IMR-90 (cell line): ENCODE measurements around the gene HSPB9. TPM values are rescaled to one million over a fixed set of nuclear protein-coding genes. Genes with fewer than 3 reads are reported as not detected.

Source experiments
- ATAC-seq: fragments of 200-7000 bp; cut with Tn5 transposase; 2 replicates; pipeline ENCODE4 v1.9.1; 2020; ENCODE audit warnings: low read depth, mild to moderate bottlenecking, moderate library complexity
- BruUV-seq: library from RNA; stranded (reverse); fragments of 400-500 nt; replicated peaks from 2 replicates; lab custom pipeline; 2021; lab: Mats Ljungman, UMichigan
- CTCF ChIA-PET: fragments of 300-600 bp; formaldehyde crosslinking; extraction: SDS; loops from one replicate; lab custom pipeline; 2021; ENCODE audit warnings: antibody characterized with exemption; lab: Yijun Ruan, JAX
- POLR2A ChIA-PET: fragments of 300-600 bp; sonication (Branson Sonifier 250); formaldehyde crosslinking; loops from one replicate; lab custom pipeline; 2022; ENCODE audit warnings: antibody characterized with exemption; ENCODE audit not compliant: unreplicated experiment; lab: Charles Lee
- DNase-seq: peaks from one replicate; pipeline ENCODE4 v3.0.0; 2013
- H2AFZ ChIP-seq: replicated peaks from 2 replicates; pipeline ENCODE3; 2013; ENCODE audit warnings: low read length, mild to moderate bottlenecking; ENCODE audit not compliant: poor library complexity
- H2AK5ac ChIP-seq: 2 replicates; pipeline ENCODE4 v1.6.1; 2013; ENCODE audit warnings: low read depth, low read length, inconsistent platforms
- H2AK9ac ChIP-seq: replicated peaks from 2 replicates; pipeline ENCODE3; 2013; ENCODE audit warnings: mild to moderate bottlenecking, low read depth, low read length, moderate library complexity; ENCODE audit not compliant: poor library complexity
- H2BK120ac ChIP-seq: 2 replicates; pipeline ENCODE4 v1.6.1; 2013; ENCODE audit warnings: low read depth, low read length, inconsistent platforms
- H2BK15ac ChIP-seq: 3 replicates; pipeline ENCODE4 v1.6.1; 2013; ENCODE audit warnings: low read depth, low read length, inconsistent platforms
- H2BK20ac ChIP-seq: 2 replicates; pipeline ENCODE4 v1.6.1; 2013; ENCODE audit warnings: low read depth, mild to moderate bottlenecking, inconsistent platforms, low read length, moderate library complexity
- H2BK5ac ChIP-seq: 2 replicates; pipeline ENCODE4 v1.6.1; 2013; ENCODE audit warnings: mild to moderate bottlenecking, low read depth, low read length, inconsistent platforms; ENCODE audit not compliant: poor library complexity, severe bottlenecking
- H3K14ac ChIP-seq: replicated peaks from 2 replicates; pipeline ENCODE4 v1.6.1; 2013; ENCODE audit warnings: low read depth, low read length, inconsistent platforms
- H3K18ac ChIP-seq: 2 replicates; pipeline ENCODE4 v1.6.1; 2013; ENCODE audit warnings: low read depth, low read length, control low read depth
- H3K23ac ChIP-seq: 2 replicates; pipeline ENCODE4 v1.6.1; 2013; ENCODE audit warnings: low read depth, low read length, inconsistent platforms
- H3K27ac ChIP-seq: 2 replicates; pipeline ENCODE4 v1.5.1; 2013; ENCODE audit warnings: mild to moderate bottlenecking, control low read depth, low read length; ENCODE audit not compliant: insufficient read depth
- H3K27me3 ChIP-seq: 2 replicates; pipeline ENCODE4 v1.6.1; 2013; ENCODE audit warnings: low read length; ENCODE audit not compliant: control insufficient read depth, insufficient read depth
- H3K36me3 ChIP-seq: 2 replicates; pipeline ENCODE4 v1.6.1; 2013; ENCODE audit warnings: low read length, mixed read lengths; ENCODE audit not compliant: control insufficient read depth, insufficient read depth
- H3K4ac ChIP-seq: 2 replicates; pipeline ENCODE4 v1.6.1; 2013; ENCODE audit warnings: low read depth, low read length, inconsistent platforms
- H3K4me1 ChIP-seq: 2 replicates; pipeline ENCODE4 v1.6.1; 2013; ENCODE audit warnings: low read length, mixed read lengths; ENCODE audit not compliant: control insufficient read depth, insufficient read depth
- H3K4me2 ChIP-seq: 2 replicates; pipeline ENCODE4 v1.6.1; 2013; ENCODE audit warnings: low read depth, mild to moderate bottlenecking, control low read depth, low read length, moderate library complexity
- H3K4me3 ChIP-seq: 2 replicates; pipeline ENCODE4 v1.5.1; 2013; ENCODE audit warnings: low read depth, mild to moderate bottlenecking, control low read depth, low read length, moderate library complexity; ENCODE audit not compliant: insufficient read depth
- H3K56ac ChIP-seq: 2 replicates; pipeline ENCODE4 v1.6.1; 2013; ENCODE audit warnings: low read length, inconsistent platforms; ENCODE audit not compliant: insufficient read depth; ENCODE audit errors: extremely low read depth
- H3K79me1 ChIP-seq, 2 experiments: 2 replicates each; pipeline ENCODE4 v1.6.1; 2013; ENCODE audit warnings: low read length in 2 of 2, inconsistent platforms in 1 of 2, low read depth in 1 of 2
- H3K9ac ChIP-seq: 2 replicates; pipeline ENCODE4 v1.6.1; 2013; ENCODE audit warnings: low read depth, low read length, control low read depth
- H3K9me1 ChIP-seq: 2 replicates; pipeline ENCODE4 v1.6.1; 2013; ENCODE audit warnings: low read length, inconsistent platforms; ENCODE audit not compliant: insufficient read depth
- H3K9me3 ChIP-seq: 2 replicates; pipeline ENCODE4 v1.6.1; 2013; ENCODE audit warnings: low read length; ENCODE audit not compliant: control insufficient read depth, insufficient read depth
- H4K20me1 ChIP-seq: 2 replicates; pipeline ENCODE4 v1.6.1; 2013; ENCODE audit warnings: low read length, inconsistent platforms; ENCODE audit not compliant: insufficient read depth
- H4K5ac ChIP-seq: 2 replicates; pipeline ENCODE4 v1.6.1; 2013; ENCODE audit warnings: mild to moderate bottlenecking, low read depth, low read length, control low read depth
- H4K8ac ChIP-seq, 2 experiments: 2 replicates each; pipeline ENCODE4 v1.6.1; 2013; ENCODE audit warnings: low read depth in 2 of 2, low read length in 2 of 2, control low read depth in 1 of 2, inconsistent platforms in 1 of 2
- H4K91ac ChIP-seq: 2 replicates; pipeline ENCODE4 v1.6.1; 2013; ENCODE audit warnings: low read depth, low read length, inconsistent platforms; ENCODE audit not compliant: insufficient read depth
- BHLHE40 ChIP-seq: fragments of 150-350 bp; IDR thresholded peaks from 2 replicates; pipeline ENCODE4 v1.6.1; 2016; ENCODE audit warnings: mild to moderate bottlenecking, low read depth, low read length
- CHD1 ChIP-seq: IDR thresholded peaks from 2 replicates; pipeline ENCODE4 v1.6.1; 2012; ENCODE audit warnings: low read depth, low read length, improper control_type of control experiment
- FOS ChIP-seq: fragments of 150-350 bp; IDR thresholded peaks from 2 replicates; pipeline ENCODE4 v1.6.1; 2016; ENCODE audit warnings: low read depth, low read length
- MAFK ChIP-seq: IDR thresholded peaks from 2 replicates; pipeline ENCODE4 v1.6.1; 2012; ENCODE audit warnings: low read depth, low read length, improper control_type of control experiment
- MXI1 ChIP-seq: IDR thresholded peaks from 2 replicates; pipeline ENCODE4 v1.6.1; 2012; ENCODE audit warnings: low read depth, mild to moderate bottlenecking, low read length, moderate library complexity, borderline replicate concordance
- NFE2L2 ChIP-seq: fragments of 150-350 bp; IDR thresholded peaks from 2 replicates; pipeline ENCODE4 v1.6.1; 2016; ENCODE audit warnings: low read depth, mild to moderate bottlenecking, low read length
- POLR2A ChIP-seq: IDR thresholded peaks from 2 replicates; pipeline ENCODE4 v1.6.1; 2012; ENCODE audit warnings: mild to moderate bottlenecking, low read depth, low read length
- RAD21 ChIP-seq: IDR thresholded peaks from 2 replicates; pipeline ENCODE4 v1.6.1; 2012; ENCODE audit warnings: low read length, improper control_type of control experiment
- RCOR1 ChIP-seq: IDR thresholded peaks from 2 replicates; pipeline ENCODE4 v1.6.1; 2012; ENCODE audit warnings: mild to moderate bottlenecking, low read length, improper control_type of control experiment; ENCODE audit not compliant: insufficient replicate concordance
- RFX5 ChIP-seq: IDR thresholded peaks from 2 replicates; pipeline ENCODE4 v1.8.0; 2012; ENCODE audit warnings: low read depth, mild to moderate bottlenecking, low read length, moderate library complexity
- SMC3 ChIP-seq: fragments of 150-350 bp; IDR thresholded peaks from 2 replicates; pipeline ENCODE4 v1.6.1; 2016; ENCODE audit warnings: low read depth, mild to moderate bottlenecking, antibody characterized with exemption, low read length, moderate library complexity
- WGBS, 2 experiments: methylation state at CpG; one replicate each; pipeline versions ENCODE4 v1.1.5 to v1.1.7; 2013; ENCODE audit warnings: missing lambda C conversion rate in 2 of 2; ENCODE audit not compliant: insufficient read length in 1 of 2; ENCODE audit errors: extremely low coverage in 2 of 2; 5-methylcytosine and 5-hydroxymethylcytosine counted together
- dilution Hi-C: fragments of 300-500 bp; cut with HindIII; formaldehyde crosslinking; loops from one replicate; pipeline ENCODE4 v1.14.3; 2018; ENCODE audit warnings: low sequenced_read_pairs; ENCODE audit not compliant: unreplicated experiment
- in situ Hi-C: fragments of 300-500 bp; cut with MboI; formaldehyde crosslinking; loops from 3 replicates; pipeline ENCODE4 v1.14.3; 2019; ENCODE audit warnings: low sequenced_read_pairs, inconsistent platforms, mixed read lengths
- intact Hi-C: fragments of 100-400 bp; cut with micrococcal nuclease; formaldehyde crosslinking; loops from 2 replicates; pipeline ENCODE4 v1.10.0; 2022
- polyA plus RNA-seq, 3 experiments: library from polyadenylated mRNA; depleted of rRNA; stranded (reverse); fragments of >200 nt; gene quantifications; 2 replicates each; pipeline ENCODE4 v1.2.3, GENCODE V29; 2012; ENCODE audit warnings: low replicate concordance in 1 of 3
- total RNA-seq: library from RNA; depleted of rRNA; stranded (reverse); fragments of >200 nt; gene quantifications from 2 replicates; pipeline ENCODE4 v1.2.3, GENCODE V29; 2012
- TF ChIP-seq, protein P1 (sequence below): fragments of 150-350 bp; IDR thresholded peaks from 2 replicates; pipeline ENCODE4 v1.6.1; 2016; ENCODE audit warnings: low read depth, mild to moderate bottlenecking, low read length, moderate library complexity, borderline replicate concordance
- TF ChIP-seq, protein P2 (sequence below): conservative IDR thresholded peaks from 2 replicates; pipeline ENCODE4 v1.5.1; 2012; ENCODE audit warnings: mild to moderate bottlenecking, low read depth, low read length, improper control_type of control experiment
- TF ChIP-seq, protein P3 (sequence below): fragments of 150-350 bp; IDR thresholded peaks from 2 replicates; pipeline ENCODE4 v1.6.1; 2017; ENCODE audit warnings: mild to moderate bottlenecking, antibody characterized with exemption, low read length, low read depth

The HSPB9 gene
- total and polyA plus RNA-seq, 2 of the 4 experiments (the other 2 are of a cell fraction), result not detected

DNA sequence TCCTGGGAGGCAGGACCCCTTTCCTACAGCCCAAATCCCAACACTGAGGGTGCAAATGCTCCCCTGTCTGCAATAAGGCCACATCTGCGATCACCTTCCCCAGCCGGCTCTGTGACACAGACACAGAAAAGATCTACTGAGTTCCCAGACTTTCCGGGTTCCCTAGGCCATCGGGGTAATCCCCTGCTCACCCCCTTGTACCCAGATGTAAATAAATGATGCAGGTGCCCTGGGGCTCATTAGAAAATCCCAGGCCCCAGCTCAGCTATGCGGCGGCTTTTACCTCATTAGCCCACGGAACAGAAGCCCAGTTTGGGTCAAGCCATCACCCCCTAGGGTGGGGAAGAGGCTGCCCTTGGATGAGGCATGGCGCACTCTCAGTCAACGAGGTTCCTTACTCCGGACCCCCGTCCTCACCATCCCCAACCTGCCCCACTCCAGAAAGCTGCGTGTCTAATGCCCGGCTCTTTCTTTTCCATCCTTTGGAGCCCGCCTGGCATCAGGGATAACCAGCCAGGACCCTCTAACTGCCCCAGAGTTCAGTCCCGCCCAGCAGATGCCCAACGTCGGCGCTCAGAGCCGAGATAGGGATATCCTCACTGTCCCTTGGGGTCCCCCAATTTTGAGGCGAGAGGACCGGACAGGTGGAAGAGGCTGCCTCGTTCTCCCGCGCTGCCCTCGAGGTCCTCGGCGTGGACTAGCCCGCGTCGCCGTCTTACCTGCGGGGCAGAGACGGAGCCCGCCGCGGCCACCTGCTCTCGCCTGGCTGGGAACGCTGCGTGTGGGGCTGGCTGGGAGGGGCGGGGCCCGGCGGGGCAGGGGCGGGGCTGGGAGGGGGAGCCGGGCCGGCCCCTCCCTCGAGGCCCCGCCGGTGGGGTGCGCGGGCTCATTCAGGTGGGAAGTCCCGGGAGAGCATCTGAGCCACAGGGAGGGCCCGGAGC lies 24.6 kb upstream of the HSPB9 start, which contains the start of gene ZNF385C:
TSS of gene ZNF385C (minus strand) at position 783 of the 941 bp plus-strand sequence. CDS start 35,417 bp downstream, outside the sequence.
- Histone ChIP-seq H2BK20ac (no peak within 1 kb of the TSS), H3K18ac (no peak within 1 kb of the TSS), H3K36me3 (no peaks in the 10 kb centered on the region), H4K20me1 (no peaks in the 10 kb centered on the region), H2BK5ac (no peak within 1 kb of the TSS), H3K4ac (no peak within 1 kb of the TSS), H3K9ac (no peak within 1 kb of the TSS), H2AK5ac (no peak within 1 kb of the TSS), H4K8ac (no peak within 1 kb of the TSS), H3K9me1 (no peaks in the 10 kb centered on the region), H3K4me3 (no peak within 1 kb of the TSS), H3K4me2 (no peak within 1 kb of the TSS), H3K56ac (no peak within 1 kb of the TSS), H2BK120ac (no peak within 1 kb of the TSS), H2AFZ (peak within 1 kb of the TSS; percentile 76), H2BK15ac (no peak within 1 kb of the TSS), H3K23ac (no peak within 1 kb of the TSS; the same call in 1 of the 2 replicates), H3K14ac (no peak within 1 kb of the TSS; the same call in 1 of the 2 replicates), H3K79me1 (no peaks in the 10 kb centered on the region), H3K9me3 (no peaks in the 10 kb centered on the region), H4K5ac (no peak within 1 kb of the TSS), H3K27ac (no peak within 1 kb of the TSS), H3K27me3 (peaks cover 62% of the 10 kb centered on the region), H4K91ac (no peak within 1 kb of the TSS), H3K4me1 (no peaks in the 10 kb centered on the region), H2AK9ac (peak within 1 kb of the TSS; percentile 72)
- ATAC-seq, result no peak
- DNase-seq, result no peak
- WGBS, 2 experiments, result 1% methylated on average over 10 of the region's 52 CpGs; no CpG with 5 or more reads in 1 of the 2 experiments
- intact Hi-C loops, result no loop called here
- no TSS peak for BruUV-seq
- POLR2A ChIA-PET, result no interaction called here
- in situ Hi-C loops, result no loop called here
- dilution Hi-C loops, result no loop called here
- CTCF ChIA-PET, result interaction anchor here (0.6 kb wide), 1 partner anchor 9 kb away, joined by 3 read pairs; no protein-coding TSS in a partner anchor
- TF ChIP-seq RCOR1 (no peak), NFE2L2 (no peak), SMC3 (no peak), BHLHE40 (no peak), MAFK (no peak), POLR2A (no peak), MXI1 (no peak), FOS (no peak), CHD1 (no peak), RAD21 (no peak), RFX5 (no peak)
- TF ChIP-seq, protein P1, sequence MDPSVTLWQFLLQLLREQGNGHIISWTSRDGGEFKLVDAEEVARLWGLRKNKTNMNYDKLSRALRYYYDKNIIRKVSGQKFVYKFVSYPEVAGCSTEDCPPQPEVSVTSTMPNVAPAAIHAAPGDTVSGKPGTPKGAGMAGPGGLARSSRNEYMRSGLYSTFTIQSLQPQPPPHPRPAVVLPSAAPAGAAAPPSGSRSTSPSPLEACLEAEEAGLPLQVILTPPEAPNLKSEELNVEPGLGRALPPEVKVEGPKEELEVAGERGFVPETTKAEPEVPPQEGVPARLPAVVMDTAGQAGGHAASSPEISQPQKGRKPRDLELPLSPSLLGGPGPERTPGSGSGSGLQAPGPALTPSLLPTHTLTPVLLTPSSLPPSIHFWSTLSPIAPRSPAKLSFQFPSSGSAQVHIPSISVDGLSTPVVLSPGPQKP, result no peak
- TF ChIP-seq, protein P2, sequence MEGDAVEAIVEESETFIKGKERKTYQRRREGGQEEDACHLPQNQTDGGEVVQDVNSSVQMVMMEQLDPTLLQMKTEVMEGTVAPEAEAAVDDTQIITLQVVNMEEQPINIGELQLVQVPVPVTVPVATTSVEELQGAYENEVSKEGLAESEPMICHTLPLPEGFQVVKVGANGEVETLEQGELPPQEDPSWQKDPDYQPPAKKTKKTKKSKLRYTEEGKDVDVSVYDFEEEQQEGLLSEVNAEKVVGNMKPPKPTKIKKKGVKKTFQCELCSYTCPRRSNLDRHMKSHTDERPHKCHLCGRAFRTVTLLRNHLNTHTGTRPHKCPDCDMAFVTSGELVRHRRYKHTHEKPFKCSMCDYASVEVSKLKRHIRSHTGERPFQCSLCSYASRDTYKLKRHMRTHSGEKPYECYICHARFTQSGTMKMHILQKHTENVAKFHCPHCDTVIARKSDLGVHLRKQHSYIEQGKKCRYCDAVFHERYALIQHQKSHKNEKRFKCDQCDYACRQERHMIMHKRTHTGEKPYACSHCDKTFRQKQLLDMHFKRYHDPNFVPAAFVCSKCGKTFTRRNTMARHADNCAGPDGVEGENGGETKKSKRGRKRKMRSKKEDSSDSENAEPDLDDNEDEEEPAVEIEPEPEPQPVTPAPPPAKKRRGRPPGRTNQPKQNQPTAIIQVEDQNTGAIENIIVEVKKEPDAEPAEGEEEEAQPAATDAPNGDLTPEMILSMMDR, result no peak
- TF ChIP-seq, protein P3, sequence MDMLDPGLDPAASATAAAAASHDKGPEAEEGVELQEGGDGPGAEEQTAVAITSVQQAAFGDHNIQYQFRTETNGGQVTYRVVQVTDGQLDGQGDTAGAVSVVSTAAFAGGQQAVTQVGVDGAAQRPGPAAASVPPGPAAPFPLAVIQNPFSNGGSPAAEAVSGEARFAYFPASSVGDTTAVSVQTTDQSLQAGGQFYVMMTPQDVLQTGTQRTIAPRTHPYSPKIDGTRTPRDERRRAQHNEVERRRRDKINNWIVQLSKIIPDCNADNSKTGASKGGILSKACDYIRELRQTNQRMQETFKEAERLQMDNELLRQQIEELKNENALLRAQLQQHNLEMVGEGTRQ, result no peak
